HG02678 (cell line): ENCODE data around the gene H6PD.
"Not testable (repeated sequence)": the region's sequence is repeated elsewhere in the genome, so short reads cannot be mapped to it uniquely, and the experiment has no call there.

Source experiments
- ATAC-seq: cut with Tn5 transposase; IDR thresholded peaks from one replicate; pipeline ENCODE4 v1.9.1; 2021; ENCODE audit warnings: mild to moderate bottlenecking, moderate library complexity; ENCODE audit not compliant: unreplicated experiment

H6PD gene

DNA sequence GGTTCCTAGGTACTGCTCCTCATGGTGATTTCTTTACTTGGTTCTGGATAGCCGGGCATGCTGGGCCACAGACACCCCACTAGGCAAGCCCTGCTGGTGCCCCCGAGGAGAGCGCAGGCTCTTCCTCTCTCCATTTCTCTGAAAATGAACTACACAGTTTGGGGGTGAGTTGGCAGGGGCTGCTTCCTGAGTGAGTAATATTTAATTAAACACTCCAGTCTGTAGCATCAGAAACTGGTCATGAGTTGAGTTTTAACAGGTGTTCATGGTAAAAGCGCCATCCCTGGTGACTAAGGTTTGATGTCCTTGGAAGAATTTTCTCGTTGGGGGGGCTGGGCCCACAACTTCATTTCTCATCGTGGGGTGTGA is 59.8 kb downstream of the H6PD start:
- no peak for ATAC-seq

DNA sequence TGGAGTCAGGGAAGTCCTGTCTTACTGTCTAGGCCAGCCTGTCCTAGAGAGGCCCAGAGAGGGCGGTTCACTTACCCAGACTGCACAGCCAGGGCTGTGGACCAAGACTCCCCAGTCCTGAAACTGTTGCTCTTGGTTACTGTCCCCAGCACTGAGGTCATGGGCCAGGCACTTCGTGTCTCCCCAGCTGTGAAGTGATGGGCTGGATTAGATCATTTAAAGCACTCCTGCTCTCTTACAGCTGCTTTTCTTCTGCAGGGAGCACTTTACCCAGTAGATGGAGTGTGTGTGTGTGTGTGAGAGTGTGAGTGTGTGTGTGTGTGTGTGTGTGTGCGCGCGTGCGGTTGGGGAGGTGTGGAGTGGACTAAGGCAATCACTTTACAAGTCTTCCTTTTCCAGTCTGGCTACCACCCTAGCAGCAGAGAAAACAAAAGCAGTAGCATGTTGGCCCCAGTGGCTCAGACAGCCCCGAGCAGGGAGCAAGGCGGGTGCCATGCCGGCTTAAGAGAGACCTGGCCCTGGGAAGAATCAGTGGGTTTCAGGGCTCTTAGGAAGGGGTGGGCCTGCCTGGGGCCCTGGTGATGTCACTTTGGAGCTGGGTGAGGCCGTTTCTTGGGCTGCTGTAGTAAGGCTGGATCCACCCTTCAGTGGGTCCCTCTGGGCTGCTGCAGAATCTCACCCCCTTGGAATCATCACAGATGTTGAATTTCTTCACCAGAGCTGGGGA is 60.5 kb downstream of the H6PD start:
- ATAC-seq = no peak

DNA sequence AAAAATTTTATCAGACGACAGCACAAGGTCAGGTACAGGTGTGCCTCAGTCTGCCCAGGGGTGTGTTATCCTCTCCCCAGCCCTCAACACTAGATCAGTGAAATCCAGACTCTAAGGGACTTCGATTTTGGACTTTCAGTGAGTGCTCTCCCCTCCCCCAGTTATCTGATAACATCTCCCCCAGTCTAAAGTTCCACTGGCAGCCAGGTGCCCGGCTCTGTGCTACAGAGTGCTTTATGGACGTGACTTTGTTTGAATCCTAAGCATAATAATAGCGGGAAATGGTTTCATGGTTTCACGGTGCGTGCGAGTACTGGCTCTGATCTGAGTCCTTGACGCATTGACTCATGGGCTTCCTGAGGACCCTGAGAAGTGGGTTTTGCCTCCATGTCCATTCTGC is 61.3 kb downstream of the H6PD start:
- ATAC-seq = no peak

DNA sequence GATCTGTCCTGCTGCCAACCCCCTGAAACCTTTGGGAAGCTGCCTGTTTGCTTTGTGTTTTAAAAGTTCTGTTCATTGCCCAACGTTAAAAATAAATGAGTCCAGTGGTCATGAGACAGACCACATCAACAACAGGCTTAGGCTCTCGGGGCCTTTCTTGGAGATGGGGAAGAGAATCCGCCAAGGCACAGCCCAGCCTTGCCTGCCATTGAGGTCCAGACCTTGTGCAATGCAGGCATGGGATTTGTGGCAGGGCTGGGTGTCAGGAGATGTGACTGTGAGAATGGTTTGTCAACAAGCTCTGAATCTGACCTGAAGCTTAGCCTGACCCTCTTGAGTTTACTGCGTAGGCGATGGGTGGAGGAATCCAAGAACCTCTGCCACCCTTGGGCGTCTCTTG is 62.3 kb downstream of the H6PD start:
- no peak for ATAC-seq

DNA sequence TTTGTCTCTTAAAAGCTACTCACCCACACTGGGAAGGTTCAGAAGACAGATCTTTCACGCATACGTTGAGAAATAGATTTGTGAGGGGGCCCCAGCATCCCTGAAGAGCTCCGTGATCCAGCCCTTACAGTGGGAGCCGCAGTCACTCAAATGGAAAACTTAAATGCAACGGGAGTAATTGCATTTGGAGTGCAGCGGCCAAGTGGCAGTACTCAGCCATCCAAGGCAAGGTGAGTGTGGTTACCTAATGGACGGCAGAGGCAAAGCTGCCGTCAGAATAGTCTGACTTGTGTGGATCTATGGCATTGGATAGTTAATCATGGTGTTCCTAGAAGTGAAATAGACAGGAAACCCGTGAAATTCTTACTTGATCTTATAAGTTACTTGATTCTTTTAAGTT is 63.3 kb downstream of the H6PD start:
- ATAC-seq = no peak

DNA sequence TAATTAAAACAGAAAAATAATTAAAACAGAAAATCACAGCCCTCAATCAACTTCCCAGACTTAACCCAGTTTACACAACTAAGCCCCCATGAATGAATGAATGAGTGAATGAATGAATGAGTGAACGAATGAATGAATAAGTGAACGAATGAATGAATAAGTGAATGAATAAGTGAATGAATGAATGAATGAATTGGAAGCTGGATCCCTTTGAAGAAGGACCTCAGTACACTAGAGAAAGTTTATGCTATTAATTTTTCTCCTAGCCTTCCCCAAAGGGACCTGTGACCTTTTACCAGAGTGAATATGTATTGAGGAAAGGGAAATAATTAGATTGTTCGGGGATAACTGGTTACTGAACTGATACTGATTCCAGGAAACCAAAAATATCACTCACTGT is 63.7 kb downstream of the H6PD start:
- ATAC-seq = no peak

DNA sequence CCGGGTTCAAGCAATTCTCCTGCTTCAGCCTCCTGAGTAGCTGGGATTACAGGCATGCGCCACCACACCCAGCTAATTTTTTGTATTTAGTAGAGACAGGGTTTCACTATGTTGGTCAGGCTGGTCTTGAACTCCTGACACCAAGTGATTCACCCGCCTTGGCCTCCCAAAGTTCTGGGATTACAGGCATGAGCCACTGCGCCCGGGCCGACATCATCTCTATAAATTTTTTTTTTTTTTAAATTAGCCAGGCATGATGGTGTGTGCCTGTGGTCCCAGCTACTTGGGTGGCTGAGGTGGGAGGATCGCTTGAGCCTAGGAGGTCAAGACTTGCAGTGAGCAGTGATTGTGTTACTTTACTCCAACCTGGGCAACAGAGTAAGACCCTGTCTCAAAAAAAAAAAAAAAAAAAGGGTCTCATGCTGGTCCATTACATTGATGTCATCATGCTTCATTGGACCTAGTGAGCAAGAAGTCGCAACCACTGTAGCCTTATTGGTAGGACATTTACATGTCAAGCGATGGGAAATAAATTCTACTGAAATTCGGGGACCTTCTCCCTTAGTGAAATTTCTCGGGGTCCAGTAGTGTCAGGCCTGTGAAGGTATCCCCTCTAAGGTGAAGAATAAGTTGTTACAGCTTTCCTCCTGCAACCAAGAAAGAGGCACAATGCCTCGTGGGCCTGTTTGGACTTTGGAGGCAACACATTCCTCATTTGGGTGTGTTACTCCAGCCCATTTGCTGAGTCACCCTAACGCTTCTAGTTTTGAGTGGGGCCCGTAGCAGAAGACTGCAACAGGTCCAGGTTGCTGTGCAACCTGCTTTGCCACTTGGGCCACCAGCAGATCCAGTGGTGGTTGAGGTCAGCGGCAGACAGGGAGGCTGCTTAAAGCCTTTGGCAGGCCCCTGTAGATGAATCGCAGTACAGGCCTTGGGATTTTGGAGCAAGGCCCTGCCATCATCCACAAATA is 65.3 kb downstream of the H6PD start:
- not testable (repeated sequence) for ATAC-seq

DNA sequence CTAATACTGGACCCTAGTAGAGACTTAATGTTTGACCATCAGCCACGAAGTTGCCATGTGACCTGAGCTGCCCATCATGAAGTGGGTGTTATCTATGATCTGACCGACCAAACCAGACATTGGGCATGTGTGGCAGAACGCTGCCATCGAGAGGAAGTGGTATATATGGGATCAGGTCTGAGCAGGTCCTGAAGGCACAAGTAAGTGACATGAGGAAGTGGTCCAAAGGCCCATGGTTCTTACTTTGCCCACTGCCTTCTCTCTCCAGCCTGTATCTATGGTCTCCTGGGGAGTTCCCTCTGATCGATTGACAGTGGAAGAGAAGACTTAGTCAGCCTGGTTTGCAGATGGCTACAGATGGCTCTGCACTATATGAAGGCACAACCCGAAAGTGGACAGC is 66.0 kb downstream of the H6PD start:
- ATAC-seq = no peak

DNA sequence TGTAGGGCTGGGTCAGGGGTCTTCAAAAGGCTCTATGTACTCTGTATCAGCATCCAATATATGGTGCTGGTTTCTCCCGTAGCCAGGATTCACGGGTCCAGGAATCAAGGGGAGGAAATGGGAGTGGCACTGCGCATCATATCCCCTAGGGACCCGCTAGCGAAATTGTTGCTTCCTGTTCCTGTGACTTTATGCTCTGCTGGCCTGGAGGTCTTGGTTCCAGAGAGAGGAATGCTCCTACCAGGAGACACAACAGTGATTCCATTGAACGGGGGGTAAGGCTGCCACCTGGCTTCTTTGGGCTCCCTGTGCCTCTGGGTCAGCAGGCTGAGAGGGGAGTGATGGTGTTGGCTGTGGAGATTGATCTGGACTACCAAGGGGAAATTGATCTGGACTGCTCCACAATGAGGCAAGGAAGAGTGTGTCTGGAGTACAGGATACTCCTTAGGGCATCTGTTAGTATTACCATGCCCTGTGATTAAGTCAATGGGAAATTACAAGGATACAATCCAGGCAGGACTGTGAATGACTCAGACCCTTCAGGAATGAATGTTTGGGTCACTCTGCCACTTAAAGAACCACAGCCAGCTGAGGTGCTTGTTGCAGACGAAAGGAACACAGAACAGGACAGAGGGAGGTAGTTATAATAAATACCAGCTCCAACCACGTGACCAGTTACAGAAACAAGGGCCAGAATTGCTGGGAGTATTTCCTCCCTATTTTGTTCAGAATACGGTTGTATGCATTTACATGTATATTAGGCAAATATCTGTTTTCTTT is 68.4 kb downstream of the H6PD start:
- no peak for ATAC-seq

DNA sequence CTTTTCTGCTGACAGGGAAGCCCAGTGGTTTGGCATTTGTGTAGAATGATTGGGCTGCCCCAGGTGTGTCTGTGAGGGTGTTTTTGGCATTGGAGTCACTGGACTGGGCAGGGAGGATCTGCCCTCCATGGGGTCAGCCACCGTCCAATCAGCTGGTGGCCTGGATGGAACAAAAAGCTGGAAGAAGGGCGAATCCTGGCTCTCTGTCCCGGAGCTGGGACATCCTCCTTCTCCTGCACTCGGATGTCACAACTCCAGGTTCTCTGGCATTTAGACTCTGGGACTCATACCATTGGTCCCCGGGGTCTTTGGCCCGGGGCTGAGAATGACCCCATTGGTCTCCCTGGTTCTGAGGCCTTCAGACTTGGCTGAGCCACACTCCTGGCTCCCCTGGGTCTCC is 69.3 kb downstream of the H6PD start:
- ATAC-seq = no peak

DNA sequence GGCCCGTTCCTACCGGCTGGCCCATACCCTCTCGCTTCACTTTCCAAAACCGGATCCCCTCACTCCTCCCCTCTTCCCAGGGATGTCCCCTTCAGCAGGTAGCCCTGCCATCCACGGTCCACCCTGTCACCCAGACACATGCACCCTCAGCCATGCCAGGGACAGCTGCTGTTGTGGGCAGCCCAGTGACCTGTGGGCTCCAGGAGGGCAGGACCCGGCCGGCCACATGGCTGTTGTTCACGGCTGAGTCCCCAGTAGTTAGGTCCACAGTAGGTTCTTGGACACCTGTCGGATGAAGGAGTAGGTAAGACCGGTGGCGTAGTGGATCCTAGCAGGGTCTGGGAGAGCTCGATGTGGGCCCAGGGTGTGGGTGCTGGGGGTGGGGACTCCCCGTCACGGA is 70.6 kb downstream of the H6PD start:
- ATAC-seq = no peak

DNA sequence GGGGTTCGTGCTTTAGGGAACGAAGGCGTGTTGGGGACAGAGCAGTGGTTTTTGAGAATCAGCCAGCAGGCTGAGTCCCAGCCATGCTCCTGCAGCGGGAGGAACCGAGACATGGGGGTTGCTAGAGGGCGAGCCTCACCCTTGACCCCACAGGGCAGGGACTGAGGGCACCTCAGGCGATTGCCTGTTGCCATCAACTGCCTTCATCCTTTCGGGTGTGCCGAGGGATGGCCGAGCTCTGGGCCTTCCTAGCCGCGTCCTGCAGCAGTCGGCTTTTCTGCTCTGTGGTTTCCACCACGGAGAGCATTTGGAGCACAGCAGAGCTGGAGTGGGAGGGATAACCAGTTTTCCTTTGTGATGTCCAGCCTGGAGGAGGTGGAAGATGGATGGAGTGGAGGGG is 71.4 kb downstream of the H6PD start:
- no peak for ATAC-seq

DNA sequence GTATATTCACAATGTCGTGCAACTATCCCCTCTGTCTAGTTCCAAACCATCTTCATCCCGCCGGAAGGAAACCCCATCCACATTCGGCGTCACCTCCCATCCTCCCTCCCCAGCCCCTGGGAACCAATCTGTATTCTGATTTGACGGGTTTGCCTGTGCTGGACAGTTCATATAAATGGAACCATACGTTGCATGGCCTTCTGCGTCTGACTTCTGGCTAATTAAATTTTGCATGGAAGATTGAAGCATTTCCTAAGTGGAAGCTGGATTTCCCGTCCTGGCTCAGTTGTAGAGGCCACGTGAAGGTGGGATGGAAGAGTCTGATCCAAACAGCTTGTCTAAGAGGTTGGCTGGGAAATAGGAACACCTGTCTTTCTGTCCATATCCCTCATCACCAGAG is 72.7 kb downstream of the H6PD start:
- ATAC-seq = no peak

DNA sequence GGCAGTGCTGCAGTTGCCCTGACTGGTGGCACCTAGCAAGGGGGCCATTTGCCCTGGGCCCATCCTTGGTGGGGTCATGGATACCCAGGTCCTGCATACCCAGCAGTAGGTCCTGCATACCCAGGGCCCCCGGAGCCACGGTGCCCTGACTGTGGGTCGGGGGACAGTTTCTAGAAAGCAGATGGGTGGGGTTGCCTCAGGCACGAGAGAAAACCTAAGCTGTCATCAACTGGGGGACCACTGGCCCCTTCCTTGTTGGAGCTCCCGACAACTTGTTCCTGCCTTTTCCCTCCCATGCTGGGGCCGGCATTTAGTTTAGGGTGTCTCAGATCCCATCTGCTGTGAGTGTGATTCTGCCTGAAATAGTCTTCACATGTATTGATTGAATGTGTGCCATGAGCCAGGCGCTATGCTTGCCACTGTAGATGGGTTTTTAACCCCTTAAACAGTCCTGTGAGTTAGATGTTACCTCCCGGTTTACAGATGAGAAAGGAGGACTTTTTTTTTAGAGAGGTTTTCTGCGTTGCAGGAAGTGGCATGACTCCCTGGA is 73.7 kb downstream of the H6PD start:
- no peak for ATAC-seq

DNA sequence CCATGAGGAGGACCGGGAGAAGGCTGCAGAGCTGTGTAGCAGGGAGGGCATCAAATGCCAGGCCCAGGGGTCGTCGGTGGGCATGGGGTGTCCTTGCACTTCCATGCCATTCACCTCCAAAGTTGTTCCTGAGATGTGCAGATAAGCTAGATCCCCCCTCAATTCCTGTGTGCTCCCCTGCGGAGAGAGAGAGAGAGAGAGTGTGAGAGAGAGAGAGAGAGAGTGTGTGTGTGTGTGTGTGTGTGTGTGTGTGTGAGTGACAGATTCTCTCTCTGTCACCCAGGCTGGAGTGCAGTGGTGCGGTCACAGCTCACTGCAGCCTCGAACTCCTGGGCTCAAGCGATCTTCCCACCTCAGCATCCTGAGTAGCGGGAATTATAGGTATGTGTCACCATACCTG is 74.5 kb downstream of the H6PD start:
- no peak for ATAC-seq

DNA sequence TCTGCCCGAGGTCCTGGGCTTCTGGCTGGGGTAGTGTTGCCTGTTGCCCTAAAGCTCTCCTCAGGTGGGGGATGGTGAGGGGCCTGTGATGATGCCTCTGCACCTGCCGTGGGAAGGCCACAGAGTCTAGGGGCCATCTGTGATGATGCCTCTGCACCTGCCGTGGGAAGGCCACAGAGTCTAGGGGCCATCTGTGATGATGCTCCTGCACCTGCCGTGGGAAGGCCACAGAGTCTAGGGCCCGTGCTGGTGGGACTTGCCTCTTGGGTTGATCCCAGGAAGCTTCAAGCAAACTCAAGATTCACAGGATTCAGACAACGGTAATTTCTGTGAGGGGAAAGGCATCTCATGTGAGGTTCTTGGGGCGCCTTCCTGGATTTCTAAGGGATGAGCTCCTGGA is 75.4 kb downstream of the H6PD start:
- ATAC-seq = no peak

DNA sequence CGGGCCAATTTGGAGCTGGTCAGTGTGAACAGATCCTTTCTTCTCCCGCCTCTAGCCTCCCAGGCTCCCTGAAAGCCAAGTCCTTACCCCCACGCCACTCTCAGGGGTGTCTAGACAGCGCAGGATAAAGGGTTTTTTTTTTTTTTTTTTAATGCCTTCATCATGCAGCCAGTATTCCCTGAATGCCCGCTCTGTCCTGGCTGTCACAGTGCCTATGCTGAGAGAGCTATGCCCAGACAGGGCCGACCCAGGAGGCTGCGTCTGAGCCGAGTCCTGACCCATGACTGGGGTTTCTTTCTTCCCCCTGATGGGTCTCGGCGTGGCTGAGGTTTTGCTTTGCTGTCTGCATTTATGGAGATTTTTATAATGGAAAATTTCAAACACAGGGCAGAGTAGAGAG is 76.5 kb downstream of the H6PD start:
- ATAC-seq = no peak

DNA sequence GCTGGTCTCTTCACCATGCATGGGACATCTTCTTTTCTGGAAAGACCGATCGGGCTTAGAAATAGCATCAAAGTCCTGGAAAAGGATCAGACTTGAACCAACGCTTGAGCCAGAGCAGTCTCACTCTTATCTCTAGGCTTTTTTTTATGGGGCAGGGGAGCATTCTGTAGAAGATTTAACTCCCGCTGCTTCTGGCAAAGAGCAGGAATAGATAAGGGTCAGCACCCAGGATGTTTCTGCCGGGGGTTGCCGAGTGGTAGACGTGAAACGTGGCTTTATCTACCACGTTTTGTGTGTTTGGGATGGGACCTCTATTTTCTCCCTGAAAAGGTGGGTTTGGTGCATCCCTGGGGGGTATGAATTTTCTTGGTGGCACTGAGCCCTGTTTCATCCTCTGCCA is 76.9 kb downstream of the H6PD start:
- ATAC-seq = no peak

DNA sequence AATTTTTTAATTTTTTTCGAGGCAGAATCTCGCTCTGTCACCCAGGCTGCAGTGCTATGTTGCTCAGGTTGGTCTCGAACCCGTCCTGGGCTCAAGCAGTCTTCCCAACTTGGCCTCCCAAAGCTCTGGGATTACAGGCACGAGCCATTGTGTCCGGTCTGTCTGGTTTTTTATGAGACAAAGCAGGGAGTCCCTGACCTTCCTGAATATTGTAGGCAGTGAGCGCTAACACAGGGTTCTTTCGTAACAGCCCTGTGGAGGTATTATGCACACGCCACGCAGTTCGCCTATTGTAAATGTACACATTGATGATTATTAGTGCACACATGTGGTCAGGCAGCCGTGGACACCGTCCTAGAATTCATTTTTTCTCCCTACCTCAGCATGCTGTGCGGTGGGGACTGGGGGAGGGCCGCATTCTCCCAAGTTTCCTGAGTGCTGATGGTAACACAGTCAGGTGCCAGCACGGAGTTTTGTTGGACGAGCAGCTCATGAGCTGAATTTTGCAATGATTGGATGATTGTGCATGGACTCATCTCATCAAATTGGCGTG is 77.7 kb downstream of the H6PD start:
- ATAC-seq = no peak

DNA sequence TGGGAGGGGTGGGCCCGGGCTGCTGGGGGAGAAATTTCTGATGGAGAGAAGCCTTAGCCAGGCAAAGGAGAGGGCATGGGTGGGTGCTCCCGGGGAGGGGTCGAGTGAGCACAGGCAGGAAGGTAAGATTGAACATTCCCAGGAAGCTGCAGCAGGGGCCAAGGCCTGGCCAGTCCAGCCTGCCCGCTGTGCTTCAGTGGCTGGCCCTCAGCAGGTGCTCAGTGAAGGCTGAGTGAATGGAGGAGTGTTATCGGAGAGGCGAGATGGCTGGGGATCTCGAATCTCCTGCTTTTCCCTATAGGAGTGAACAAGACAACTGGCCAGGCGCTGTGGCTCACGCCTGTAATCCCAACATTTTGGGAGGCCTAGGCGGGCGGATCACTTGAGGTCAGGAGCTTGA is 79.0 kb downstream of the H6PD start:
- ATAC-seq = no peak

DNA sequence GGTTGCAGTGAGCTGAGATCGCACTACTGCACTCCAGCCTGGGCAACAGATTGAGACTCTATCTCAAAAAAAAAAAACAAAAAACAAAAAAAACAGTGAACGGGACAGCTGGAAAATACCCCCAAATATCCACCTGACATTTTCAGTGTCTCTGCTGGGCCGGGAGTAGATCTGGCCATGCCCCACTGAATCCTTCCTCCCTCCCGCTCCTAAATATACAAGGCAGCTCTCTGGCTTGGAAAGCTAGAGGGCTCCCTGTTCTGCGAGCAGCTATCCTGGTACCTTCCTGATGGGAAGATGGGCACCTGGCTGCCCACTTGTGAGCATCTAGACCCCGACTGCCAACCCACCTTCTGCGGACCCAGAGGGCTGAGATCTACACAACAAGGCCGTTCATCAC is 79.5 kb downstream of the H6PD start:
- ATAC-seq = no peak
